OCI-LY1 (cell line): Measurements from ENCODE around the gene MAP2.

ENCODE experiments used
- H2AFZ ChIP-seq: fragments of 200-600 bp; sonication (generic), shearing (Covaris generic); 2 replicates; pipeline ENCODE4 v1.6.0; 2014; ENCODE audit warnings: antibody characterized with exemption, mild to moderate bottlenecking, low read length
- H3F3A ChIP-seq: fragments of 200-600 bp; sonication (generic), shearing (Covaris generic); 2 replicates; pipeline ENCODE4 v1.6.0; 2014; ENCODE audit warnings: mild to moderate bottlenecking, antibody characterized with exemption, low read length, moderate library complexity; ENCODE audit not compliant: insufficient read depth
- H3K27ac ChIP-seq: fragments of 200-600 bp; sonication (generic); 2 replicates; pipeline ENCODE4 v1.5.1; 2014; ENCODE audit warnings: low read length, mixed run types, mild to moderate bottlenecking, low read depth; ENCODE audit not compliant: poor library complexity, severe bottlenecking
- H3K27me3 ChIP-seq: fragments of 200-600 bp; sonication (generic); 2 replicates; pipeline ENCODE4 v1.6.0; 2014; ENCODE audit warnings: antibody characterized with exemption, mild to moderate bottlenecking, low read length, moderate library complexity; ENCODE audit not compliant: insufficient read depth
- H3K36me3 ChIP-seq: fragments of 200-600 bp; sonication (generic); 2 replicates; pipeline ENCODE4 v1.6.1; 2014; ENCODE audit warnings: mild to moderate bottlenecking, antibody characterized with exemption, low read length, moderate library complexity, mixed read lengths; ENCODE audit not compliant: insufficient read depth
- H3K4me1 ChIP-seq: fragments of 200-600 bp; sonication (generic); 2 replicates; pipeline ENCODE4 v1.5.1; 2014; ENCODE audit warnings: mild to moderate bottlenecking, low read length, moderate library complexity; ENCODE audit not compliant: insufficient read depth, severe bottlenecking
- H3K4me2 ChIP-seq: fragments of 200-600 bp; sonication (generic), shearing (Covaris generic); 2 replicates; pipeline ENCODE4 v1.6.1; 2014; ENCODE audit warnings: low read length
- H3K4me3 ChIP-seq: fragments of 200-600 bp; sonication (generic); 2 replicates; pipeline ENCODE4 v1.5.1; 2014; ENCODE audit warnings: low read length, low read depth, mild to moderate bottlenecking, mixed read lengths; ENCODE audit not compliant: poor library complexity, severe bottlenecking
- H3K79me2 ChIP-seq: fragments of 200-600 bp; shearing (Covaris generic); 2 replicates; pipeline ENCODE4 v1.6.1; 2016; ENCODE audit warnings: mixed run types, low read length, mixed read lengths; ENCODE audit not compliant: insufficient read depth
- H3K9ac ChIP-seq: fragments of 200-600 bp; sonication (generic), shearing (Covaris generic); 2 replicates; pipeline ENCODE4 v1.6.1; 2014; ENCODE audit warnings: mild to moderate bottlenecking, low read length, mixed read lengths
- H3K9me2 ChIP-seq: fragments of 200-600 bp; sonication (generic), shearing (Covaris generic); 2 replicates; pipeline ENCODE4 v1.6.1; 2014; ENCODE audit warnings: low read depth, mild to moderate bottlenecking, low read length, mixed read lengths
- H3K9me3 ChIP-seq: fragments of 200-600 bp; shearing (Covaris generic); 2 replicates; pipeline ENCODE4 v1.6.1; 2014; ENCODE audit warnings: low read length, mixed read lengths
- H4K20me1 ChIP-seq: fragments of 200-600 bp; sonication (generic), shearing (Covaris generic); 2 replicates; pipeline ENCODE4 v1.6.0; 2016; ENCODE audit warnings: mild to moderate bottlenecking, low read length; ENCODE audit not compliant: insufficient read depth
- EZH2 ChIP-seq: fragments of 200-600 bp; sonication (generic), shearing (Covaris generic); IDR thresholded peaks from 2 replicates; pipeline ENCODE4 v1.8.0; 2017; ENCODE audit warnings: borderline replicate concordance, mixed run types, mild to moderate bottlenecking, antibody characterized with exemption, low read length, moderate library complexity, mixed read lengths
- TF ChIP-seq, protein P1 (sequence below): fragments of 200-600 bp; sonication (generic), shearing (Covaris generic); IDR thresholded peaks from 2 replicates; pipeline ENCODE4 v1.5.1; 2017; ENCODE audit warnings: mild to moderate bottlenecking, antibody characterized with exemption, low read length, moderate library complexity, mixed read lengths

MAP2 gene

DNA sequence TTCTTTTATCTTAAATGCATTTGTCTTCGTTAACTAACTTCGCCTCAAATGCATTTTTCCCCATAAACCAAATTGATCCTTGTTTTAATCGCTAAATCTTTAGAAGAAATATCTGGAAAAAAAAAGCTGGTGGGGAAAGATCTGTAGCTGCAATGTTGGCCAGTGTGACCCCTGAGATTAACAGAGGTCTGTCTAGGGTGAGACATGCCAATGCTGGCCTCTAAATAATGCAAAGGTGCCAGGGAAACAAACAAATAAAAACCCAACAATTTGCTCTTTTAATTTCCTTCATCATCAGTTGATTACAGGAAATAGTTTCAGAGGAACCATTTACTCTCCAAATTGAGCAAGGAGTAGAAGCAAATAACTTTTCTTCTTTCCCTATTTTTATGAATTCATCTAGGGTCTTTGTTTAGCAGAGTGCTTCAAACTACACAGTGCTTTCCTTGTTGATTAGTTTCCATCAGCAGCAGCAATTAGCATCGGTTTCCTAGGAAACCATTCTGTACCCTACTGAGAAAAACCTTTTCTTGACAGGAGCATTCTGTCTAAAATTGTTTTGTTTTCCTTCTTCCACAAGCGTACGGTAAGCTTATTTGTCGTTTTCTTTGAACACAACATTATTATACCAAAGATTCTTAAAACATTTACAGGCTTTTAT is 247.3 kb downstream of the MAP2 start:
- Histone ChIP-seq H4K20me1 (no peaks in the 10 kb centered on the region), H3F3A (no peaks in the 10 kb centered on the region; the same call in 1 of the 2 replicates), H2AFZ (no peak overlapping the region), H3K9ac (no peak overlapping the region), H3K36me3 (no peaks in the 10 kb centered on the region), H3K27me3 (no peaks in the 10 kb centered on the region), H3K4me3 (no peak overlapping the region), H3K9me2 (no peaks in the 10 kb centered on the region), H3K4me1 (no peaks in the 10 kb centered on the region), H3K4me2 (no peak overlapping the region), H3K27ac (no peak overlapping the region), H3K9me3 (no peaks in the 10 kb centered on the region), H3K79me2 (no peaks in the 10 kb centered on the region)
- TF ChIP-seq, protein P1, sequence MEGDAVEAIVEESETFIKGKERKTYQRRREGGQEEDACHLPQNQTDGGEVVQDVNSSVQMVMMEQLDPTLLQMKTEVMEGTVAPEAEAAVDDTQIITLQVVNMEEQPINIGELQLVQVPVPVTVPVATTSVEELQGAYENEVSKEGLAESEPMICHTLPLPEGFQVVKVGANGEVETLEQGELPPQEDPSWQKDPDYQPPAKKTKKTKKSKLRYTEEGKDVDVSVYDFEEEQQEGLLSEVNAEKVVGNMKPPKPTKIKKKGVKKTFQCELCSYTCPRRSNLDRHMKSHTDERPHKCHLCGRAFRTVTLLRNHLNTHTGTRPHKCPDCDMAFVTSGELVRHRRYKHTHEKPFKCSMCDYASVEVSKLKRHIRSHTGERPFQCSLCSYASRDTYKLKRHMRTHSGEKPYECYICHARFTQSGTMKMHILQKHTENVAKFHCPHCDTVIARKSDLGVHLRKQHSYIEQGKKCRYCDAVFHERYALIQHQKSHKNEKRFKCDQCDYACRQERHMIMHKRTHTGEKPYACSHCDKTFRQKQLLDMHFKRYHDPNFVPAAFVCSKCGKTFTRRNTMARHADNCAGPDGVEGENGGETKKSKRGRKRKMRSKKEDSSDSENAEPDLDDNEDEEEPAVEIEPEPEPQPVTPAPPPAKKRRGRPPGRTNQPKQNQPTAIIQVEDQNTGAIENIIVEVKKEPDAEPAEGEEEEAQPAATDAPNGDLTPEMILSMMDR, result no peak
- no peak for TF ChIP-seq EZH2

DNA sequence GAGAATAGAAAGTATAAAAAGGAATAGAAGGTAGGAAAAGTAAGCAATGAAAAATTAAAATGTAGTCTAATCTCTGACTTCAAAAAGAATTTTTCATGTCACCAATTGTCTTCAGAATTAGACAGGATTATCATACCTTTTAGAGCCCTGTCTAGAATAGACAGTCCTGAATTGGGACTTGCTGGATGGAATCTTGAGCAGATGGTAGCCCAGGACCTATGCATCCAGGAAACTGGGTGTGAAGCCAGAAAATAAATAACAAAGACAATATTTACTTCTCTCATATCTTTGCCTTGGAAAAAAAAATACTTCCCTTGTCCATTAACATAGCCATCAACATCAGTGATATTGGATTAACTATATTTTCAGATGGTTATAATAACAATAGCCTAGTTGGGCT is 250.0 kb downstream of the MAP2 start:
- peaks cover 4% of the 10 kb centered on the region for H3K4me1 ChIP-seq
- H3K79me2 ChIP-seq, result no peaks in the 10 kb centered on the region
- no peak overlapping the region for H3K9ac ChIP-seq
- no peak overlapping the region for H3K4me2 ChIP-seq
- no peaks in the 10 kb centered on the region for H3K9me3 ChIP-seq
- no peaks in the 10 kb centered on the region for H3K36me3 ChIP-seq
- no peaks in the 10 kb centered on the region for H3K9me2 ChIP-seq
- no peaks in the 10 kb centered on the region for H4K20me1 ChIP-seq
- no peaks in the 10 kb centered on the region for H3K27me3 ChIP-seq
- no peak overlapping the region for H3K27ac ChIP-seq
- TF ChIP-seq EZH2, result no peak
- no peak overlapping the region for H3K4me3 ChIP-seq
- H2AFZ ChIP-seq, result no peak overlapping the region
- no peaks in the 10 kb centered on the region for H3F3A ChIP-seq

DNA sequence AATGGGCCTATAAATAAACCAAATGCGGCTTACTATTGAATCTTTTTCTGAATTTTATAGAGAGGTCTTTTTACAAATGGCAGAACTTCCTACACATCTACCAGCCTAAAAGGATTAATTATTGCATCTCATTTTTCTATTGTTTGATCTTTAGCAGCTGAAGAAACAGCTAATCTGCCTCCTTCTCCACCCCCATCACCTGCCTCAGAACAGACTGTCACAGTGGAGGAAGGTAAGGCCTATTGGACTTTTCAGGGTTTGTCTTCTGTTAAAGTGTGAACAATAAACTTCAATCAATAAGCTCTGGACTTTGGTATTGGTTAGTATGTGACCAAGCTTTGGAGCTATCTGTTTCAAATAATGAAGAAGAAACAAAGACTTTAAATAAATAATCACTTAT is 256.7 kb downstream of the MAP2 start:
- Histone ChIP-seq H4K20me1 (no peaks in the 10 kb centered on the region), H3K36me3 (no peaks in the 10 kb centered on the region), H3K4me2 (no peak overlapping the region), H3F3A (no peaks in the 10 kb centered on the region), H3K27ac (no peak overlapping the region), H3K27me3 (no peaks in the 10 kb centered on the region), H3K4me1 (peaks cover 4% of the 10 kb centered on the region), H3K9me2 (no peaks in the 10 kb centered on the region), H2AFZ (no peak overlapping the region), H3K79me2 (no peaks in the 10 kb centered on the region), H3K9ac (no peak overlapping the region), H3K4me3 (no peak overlapping the region), H3K9me3 (no peaks in the 10 kb centered on the region)
- TF ChIP-seq EZH2, result no peak
- TF ChIP-seq, protein P1, result no peak

DNA sequence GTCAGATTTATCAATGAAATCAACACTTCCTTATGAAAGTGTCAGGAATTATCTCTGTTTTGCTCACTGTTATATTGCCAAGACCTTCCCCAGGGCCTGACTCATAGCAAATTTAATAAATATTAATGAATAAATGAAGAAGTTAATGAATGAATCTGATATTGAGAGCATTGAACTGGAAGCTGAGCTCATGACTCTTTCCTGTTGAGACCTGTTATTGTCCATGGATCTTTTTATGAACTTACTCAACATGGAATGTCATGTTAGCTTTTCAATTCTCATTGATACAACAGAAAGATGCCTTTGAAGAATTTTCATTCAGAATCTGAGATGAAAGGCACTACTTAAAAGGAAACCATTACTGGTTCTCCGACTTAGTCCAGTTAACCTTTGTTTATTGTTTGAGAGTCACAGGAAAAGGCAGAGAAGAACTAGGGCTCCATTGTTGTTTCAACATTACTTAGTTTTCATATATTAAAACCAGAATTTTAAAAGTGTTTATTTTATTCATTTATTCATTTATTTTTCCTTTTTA is 257.4 kb downstream of the MAP2 start:
- no peaks in the 10 kb centered on the region for H3K9me3 ChIP-seq
- H3K4me1 ChIP-seq, result peaks cover 4% of the 10 kb centered on the region
- no peak overlapping the region for H2AFZ ChIP-seq
- H3K4me2 ChIP-seq, result no peak overlapping the region
- no peak overlapping the region for H3K9ac ChIP-seq
- H3K9me2 ChIP-seq, result no peaks in the 10 kb centered on the region
- H3F3A ChIP-seq, result no peaks in the 10 kb centered on the region
- no peaks in the 10 kb centered on the region for H3K79me2 ChIP-seq
- no peak overlapping the region for H3K27ac ChIP-seq
- H3K36me3 ChIP-seq, result no peaks in the 10 kb centered on the region
- TF ChIP-seq, protein P1, result no peak
- TF ChIP-seq EZH2, result no peak
- H4K20me1 ChIP-seq, result no peaks in the 10 kb centered on the region
- no peaks in the 10 kb centered on the region for H3K27me3 ChIP-seq
- H3K4me3 ChIP-seq, result no peak overlapping the region
